ENCODE data around the gene VWDE.

DNA sequence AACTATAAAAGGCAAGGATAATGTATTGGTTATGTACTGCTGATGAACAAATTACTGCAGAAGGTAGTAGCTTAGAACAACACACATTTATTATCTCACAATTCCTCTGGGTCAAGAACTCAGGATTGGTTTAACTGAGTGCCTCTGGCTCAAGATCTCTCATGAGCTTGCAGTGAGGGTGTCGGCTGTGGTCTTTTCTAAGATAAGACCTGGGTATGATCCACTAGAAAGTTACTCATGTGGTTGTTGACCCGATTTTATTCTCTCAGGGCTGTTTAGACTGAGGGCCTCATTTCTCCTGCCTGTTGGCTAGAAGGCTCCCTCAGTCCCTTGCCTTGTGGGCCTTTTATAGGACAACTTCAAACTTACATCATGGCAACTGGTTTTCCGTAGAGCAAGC, 86.7 kb downstream of the VWDE start:
- TF ChIP-seq CTCF (IDR thresholded peaks at IDR 0.05; ENCODE audit: insufficient read depth, low read depth, low read length) (no peak), EZH2 (IDR thresholded peaks at IDR 0.05; ENCODE audit: insufficient read depth, low read length) (no peak)

Measured in astrocyte (in vitro differentiated cells and primary cell).